SK-N-MC (cell line): ENCODE data around the gene MERTK.

ENCODE experiments used
- EZH2 ChIP-seq: fragments of 200-600 bp; sonication (generic); IDR thresholded peaks from one replicate; pipeline ENCODE4 v1.6.1; 2017; ENCODE audit warnings: antibody characterized with exemption
- FOXP2 ChIP-seq: optimal IDR thresholded peaks from 2 replicates; pipeline ENCODE3; 2011; ENCODE audit warnings: mild to moderate bottlenecking, moderate library complexity; ENCODE audit not compliant: insufficient read depth; ENCODE audit errors: extremely low read length, control extremely low read depth
- POLR2AphosphoS5 ChIP-seq: IDR thresholded peaks from 2 replicates; pipeline ENCODE4 v1.6.1; 2012; ENCODE audit warnings: mild to moderate bottlenecking, low read depth, low read length, borderline replicate concordance

DNA sequence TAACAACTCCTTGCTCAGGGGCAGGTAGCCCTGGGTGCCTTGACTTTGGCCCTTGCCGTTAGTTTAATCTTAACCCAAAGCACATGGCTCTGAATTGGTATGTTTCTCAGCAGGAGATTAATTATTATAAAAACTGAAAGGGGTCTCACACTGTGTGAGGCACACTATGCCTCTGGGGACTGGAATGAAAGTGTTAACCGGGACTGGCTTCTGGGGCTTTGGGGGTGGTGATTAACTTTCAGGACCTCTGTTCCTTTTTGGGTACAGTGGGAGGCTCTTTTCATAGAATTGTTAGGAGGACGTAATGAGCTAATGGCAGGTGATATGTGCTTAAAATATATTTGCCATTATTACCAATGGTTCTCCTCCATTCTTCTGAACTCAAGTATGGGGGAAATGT, 5.1 kb downstream of the MERTK start:
- TF ChIP-seq POLR2AphosphoS5 (no peak), EZH2 (no peak), FOXP2 (no peak)
